Measurements from ENCODE around the gene ZNF496. TPM values are rescaled to one million over a fixed set of nuclear protein-coding genes. Genes with fewer than 3 reads are reported as not detected.

The ZNF496 gene
- total and polyA plus RNA-seq, 2 of the 4 experiments (the other 2 are of a cell fraction) = 11.7 to 16.2 TPM

- dilution Hi-C loops (cut with HindIII; ENCODE audit: low sequenced_read_pairs, unreplicated experiment) = no loop called here
- no peak for DNase-seq
- Histone ChIP-seq H3K4me2 (ENCODE audit: low read depth, low read length) (no peak overlapping the region), H3K9me3 (ENCODE audit: control insufficient read depth, insufficient read depth, low read length) (0 out of 2 replicates have a peak, but pooled peaks cover 2% of the 10 kb centered on the region), H3K27me3 (ENCODE audit: control insufficient read depth, insufficient read depth, low read length) (no peaks in the 10 kb centered on the region), H3K9ac (ENCODE audit: low read depth, low read length) (no peak overlapping the region), H3K4me1 (ENCODE audit: control insufficient read depth, insufficient read depth, low read length) (no peaks in the 10 kb centered on the region), H2BK120ac (ENCODE audit: low read depth, low read length) (no peak overlapping the region), H3K27ac (ENCODE audit: insufficient read depth, low read length) (no peak overlapping the region), H3K14ac (replicated peaks; ENCODE audit: low read depth, low read length) (no peak overlapping the region), H4K5ac (ENCODE audit: low read depth, low read length) (no peak overlapping the region), H3K9me1 (ENCODE audit: insufficient read depth, low read length) (no peaks in the 10 kb centered on the region), H3K18ac (ENCODE audit: low read depth, low read length) (no peak overlapping the region), H3K56ac (ENCODE audit: extremely low read depth, insufficient read depth, low read length) (no peak overlapping the region), H3K4me3 (ENCODE audit: insufficient read depth, low read depth, low read length) (no peak overlapping the region), H3K4ac (ENCODE audit: low read depth, low read length) (no peak overlapping the region), H4K91ac (ENCODE audit: insufficient read depth, low read depth, low read length) (no peak overlapping the region), H3K79me1 (ENCODE audit: low read depth in 1 of 2, low read length in 2 of 2) (no peaks in the 10 kb centered on the region), H4K20me1 (ENCODE audit: insufficient read depth, low read length) (no peaks in the 10 kb centered on the region), H2BK5ac (ENCODE audit: low read depth, low read length, poor library complexity, severe bottlenecking) (no peak overlapping the region), H2AFZ (replicated peaks; ENCODE audit: low read length, poor library complexity) (no peak overlapping the region), H3K36me3 (ENCODE audit: control insufficient read depth, insufficient read depth, low read length) (no peaks in the 10 kb centered on the region), H3K23ac (ENCODE audit: low read depth, low read length) (no peak overlapping the region), H4K8ac (ENCODE audit: low read depth in 2 of 2, low read length in 2 of 2) (no peak overlapping the region), H2BK20ac (ENCODE audit: low read depth, low read length) (no peak overlapping the region), H2AK5ac (ENCODE audit: low read depth, low read length) (no peak overlapping the region), H2BK15ac (ENCODE audit: low read depth, low read length) (no peak overlapping the region), H2AK9ac (replicated peaks; ENCODE audit: low read depth, low read length, poor library complexity) (no peak overlapping the region)
- WGBS, 2 experiments (ENCODE audit: extremely low coverage in 2 of 2, insufficient read length in 1 of 2) = 78% methylated on average over 5 of the region's 20 CpGs; no CpG with 5 or more reads in 1 of the 2 experiments
- in situ Hi-C loops (cut with MboI; ENCODE audit: low sequenced_read_pairs) = no loop called here
- ATAC-seq (ENCODE audit: low read depth) = no peak
- ChIA-PET CTCF (no interaction called here), POLR2A (ENCODE audit: unreplicated experiment) (no interaction called here)
- no TSS peak for BruUV-seq (replicated peaks)
- intact Hi-C loops (cut with micrococcal nuclease) = no loop called here
- TF ChIP-seq, protein P1, sequence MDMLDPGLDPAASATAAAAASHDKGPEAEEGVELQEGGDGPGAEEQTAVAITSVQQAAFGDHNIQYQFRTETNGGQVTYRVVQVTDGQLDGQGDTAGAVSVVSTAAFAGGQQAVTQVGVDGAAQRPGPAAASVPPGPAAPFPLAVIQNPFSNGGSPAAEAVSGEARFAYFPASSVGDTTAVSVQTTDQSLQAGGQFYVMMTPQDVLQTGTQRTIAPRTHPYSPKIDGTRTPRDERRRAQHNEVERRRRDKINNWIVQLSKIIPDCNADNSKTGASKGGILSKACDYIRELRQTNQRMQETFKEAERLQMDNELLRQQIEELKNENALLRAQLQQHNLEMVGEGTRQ (IDR thresholded peaks at IDR 0.05; ENCODE audit: low read depth, low read length) = no peak
- TF ChIP-seq SMC3 (IDR thresholded peaks at IDR 0.05; ENCODE audit: low read depth, low read length) = no peak
- TF ChIP-seq FOS (IDR thresholded peaks at IDR 0.05; ENCODE audit: low read depth, low read length) = no peak
- no peak for TF ChIP-seq MAFK (IDR thresholded peaks at IDR 0.05; ENCODE audit: low read depth, low read length)
- no peak for TF ChIP-seq CEBPB (IDR thresholded peaks at IDR 0.05; ENCODE audit: low read depth, low read length)
- TF ChIP-seq MAZ (IDR thresholded peaks at IDR 0.05; ENCODE audit: borderline replicate concordance, low read depth, low read length) = no peak
- TF ChIP-seq RCOR1 (IDR thresholded peaks at IDR 0.05; ENCODE audit: insufficient replicate concordance, low read length) = no peak
- TF ChIP-seq RAD21 (IDR thresholded peaks at IDR 0.05; ENCODE audit: low read length) = no peak
- no peak for TF ChIP-seq CHD1 (IDR thresholded peaks at IDR 0.05; ENCODE audit: low read depth, low read length)
- no peak for TF ChIP-seq MXI1 (IDR thresholded peaks at IDR 0.05; ENCODE audit: borderline replicate concordance, low read depth, low read length)
- TF ChIP-seq NFE2L2 (IDR thresholded peaks at IDR 0.05; ENCODE audit: low read depth, low read length) = no peak
- TF ChIP-seq RFX5 (IDR thresholded peaks at IDR 0.05; ENCODE audit: low read depth, low read length) = no peak
- TF ChIP-seq, protein P2, sequence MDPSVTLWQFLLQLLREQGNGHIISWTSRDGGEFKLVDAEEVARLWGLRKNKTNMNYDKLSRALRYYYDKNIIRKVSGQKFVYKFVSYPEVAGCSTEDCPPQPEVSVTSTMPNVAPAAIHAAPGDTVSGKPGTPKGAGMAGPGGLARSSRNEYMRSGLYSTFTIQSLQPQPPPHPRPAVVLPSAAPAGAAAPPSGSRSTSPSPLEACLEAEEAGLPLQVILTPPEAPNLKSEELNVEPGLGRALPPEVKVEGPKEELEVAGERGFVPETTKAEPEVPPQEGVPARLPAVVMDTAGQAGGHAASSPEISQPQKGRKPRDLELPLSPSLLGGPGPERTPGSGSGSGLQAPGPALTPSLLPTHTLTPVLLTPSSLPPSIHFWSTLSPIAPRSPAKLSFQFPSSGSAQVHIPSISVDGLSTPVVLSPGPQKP (IDR thresholded peaks at IDR 0.05; ENCODE audit: borderline replicate concordance, low read depth, low read length) = no peak
- no peak for TF ChIP-seq BHLHE40 (IDR thresholded peaks at IDR 0.05; ENCODE audit: low read depth, low read length)
Measured at GRCh38 chr1:247378334-247379073, 46.8 kb upstream of the ZNF496 start.
